ENCODE measurements around the gene TGFBR1.

GRCh38 chr9:99185348-99185632 is 80.4 kb downstream of the TGFBR1 start:
- TF ChIP-seq, protein P1, sequence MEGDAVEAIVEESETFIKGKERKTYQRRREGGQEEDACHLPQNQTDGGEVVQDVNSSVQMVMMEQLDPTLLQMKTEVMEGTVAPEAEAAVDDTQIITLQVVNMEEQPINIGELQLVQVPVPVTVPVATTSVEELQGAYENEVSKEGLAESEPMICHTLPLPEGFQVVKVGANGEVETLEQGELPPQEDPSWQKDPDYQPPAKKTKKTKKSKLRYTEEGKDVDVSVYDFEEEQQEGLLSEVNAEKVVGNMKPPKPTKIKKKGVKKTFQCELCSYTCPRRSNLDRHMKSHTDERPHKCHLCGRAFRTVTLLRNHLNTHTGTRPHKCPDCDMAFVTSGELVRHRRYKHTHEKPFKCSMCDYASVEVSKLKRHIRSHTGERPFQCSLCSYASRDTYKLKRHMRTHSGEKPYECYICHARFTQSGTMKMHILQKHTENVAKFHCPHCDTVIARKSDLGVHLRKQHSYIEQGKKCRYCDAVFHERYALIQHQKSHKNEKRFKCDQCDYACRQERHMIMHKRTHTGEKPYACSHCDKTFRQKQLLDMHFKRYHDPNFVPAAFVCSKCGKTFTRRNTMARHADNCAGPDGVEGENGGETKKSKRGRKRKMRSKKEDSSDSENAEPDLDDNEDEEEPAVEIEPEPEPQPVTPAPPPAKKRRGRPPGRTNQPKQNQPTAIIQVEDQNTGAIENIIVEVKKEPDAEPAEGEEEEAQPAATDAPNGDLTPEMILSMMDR (IDR thresholded peaks at IDR 0.05; ENCODE audit: extremely low read depth in 1 of 2, insufficient read depth in 1 of 2, low read depth in 1 of 2, low read length in 2 of 2) = no peak
- no peak for TF ChIP-seq POLR2A (IDR thresholded peaks at IDR 0.05; ENCODE audit: low read depth, low read length)
